Stomach (tissue), 4 donors: ENCODE results near the gene BCCIP.

ENCODE experiments used
- CTCF ChIP-seq, 7 experiments: fragments of 450-650 bp in 4 of 7; fragments of 200-600 bp in 3 of 7; sonication (generic) in 3 of 7; IDR thresholded peaks; one replicate each; pipeline ENCODE4 v1.5.1; 2016 to 2019; ENCODE audit warnings: antibody characterized with exemption in 7 of 7, control low read depth in 2 of 7, mild to moderate bottlenecking in 1 of 7
- EP300 ChIP-seq: sonication (generic); formaldehyde crosslinking; IDR thresholded peaks from one replicate; pipeline ENCODE4 v1.6.1; 2017; ENCODE audit warnings: antibody characterized with exemption
- POLR2A ChIP-seq, 4 donors: fragments of 450-650 bp; IDR thresholded peaks; one replicate each; pipeline ENCODE4 v1.6.1; 2016; ENCODE audit warnings: antibody characterized with exemption in 4 of 4, control low read depth in 2 of 4, mild to moderate bottlenecking in 1 of 4, moderate library complexity in 1 of 4

GRCh38 chr10:125779403-125780327 is 43.7 kb upstream of the BCCIP start:
- TF ChIP-seq CTCF (IDR thresholded peaks at IDR 0.05) = no peak
- no peak for TF ChIP-seq POLR2A (IDR thresholded peaks at IDR 0.05)
- no peak for TF ChIP-seq EP300
